ENCODE results near the gene PHRF1. TPM values are rescaled to one million over a fixed set of nuclear protein-coding genes. Genes with fewer than 3 reads are reported as not detected.

Gene PHRF1
- total RNA-seq, 6 experiments from 2014 or later: 15.4 to 21.9 (median 20.3) TPM

DNA sequence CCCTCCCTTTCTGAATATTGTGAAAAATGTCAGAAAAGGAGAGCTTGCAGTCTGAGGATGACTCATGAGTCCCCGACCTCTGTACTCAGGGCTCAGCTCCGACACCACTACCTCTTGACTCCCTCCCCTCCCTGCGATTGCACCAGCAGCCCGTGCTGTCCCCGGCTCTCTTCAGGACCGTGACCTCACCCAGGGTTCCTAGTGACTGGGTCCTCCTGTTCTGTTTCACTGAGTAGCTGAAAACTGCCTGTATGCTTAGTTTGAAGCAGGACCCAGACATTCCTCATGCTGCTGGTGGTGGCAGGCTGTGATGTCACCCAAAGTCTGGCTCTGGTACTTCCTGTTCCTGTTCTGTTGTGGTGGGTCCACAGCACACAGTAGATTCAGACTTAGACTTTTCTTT lies 11.7 kb downstream of the PHRF1 start:
- 16% methylated on average over 6 of the region's 6 CpGs for WGBS (ENCODE audit: insufficient coverage, low coverage, low lambda C conversion rate, missing lambda C conversion rate)
- peaks cover 0 to 66% (median 26%) of the 10 kb centered on the region in 4 donors for H3K36me3 ChIP-seq
- no peaks in the 10 kb centered on the region for H3K27me3 ChIP-seq
- no peak overlapping the region for H3K4me3 ChIP-seq
- peak; percentile 95 to 98 (median 96) for ATAC-seq
- intact Hi-C loops (cut with DNase I): no loop called here
- peak overlapping the region in 2 of 3 donors; percentile 31 to 62 for H3K27ac ChIP-seq
- peak; percentile 90 to 94 (median 94) for DNase-seq
- peaks cover 0 to 32% (median 20%) of the 10 kb centered on the region in 4 donors for H3K4me1 ChIP-seq
- H3K9me3 ChIP-seq: no peaks in the 10 kb centered on the region
- TF ChIP-seq, protein P1, sequence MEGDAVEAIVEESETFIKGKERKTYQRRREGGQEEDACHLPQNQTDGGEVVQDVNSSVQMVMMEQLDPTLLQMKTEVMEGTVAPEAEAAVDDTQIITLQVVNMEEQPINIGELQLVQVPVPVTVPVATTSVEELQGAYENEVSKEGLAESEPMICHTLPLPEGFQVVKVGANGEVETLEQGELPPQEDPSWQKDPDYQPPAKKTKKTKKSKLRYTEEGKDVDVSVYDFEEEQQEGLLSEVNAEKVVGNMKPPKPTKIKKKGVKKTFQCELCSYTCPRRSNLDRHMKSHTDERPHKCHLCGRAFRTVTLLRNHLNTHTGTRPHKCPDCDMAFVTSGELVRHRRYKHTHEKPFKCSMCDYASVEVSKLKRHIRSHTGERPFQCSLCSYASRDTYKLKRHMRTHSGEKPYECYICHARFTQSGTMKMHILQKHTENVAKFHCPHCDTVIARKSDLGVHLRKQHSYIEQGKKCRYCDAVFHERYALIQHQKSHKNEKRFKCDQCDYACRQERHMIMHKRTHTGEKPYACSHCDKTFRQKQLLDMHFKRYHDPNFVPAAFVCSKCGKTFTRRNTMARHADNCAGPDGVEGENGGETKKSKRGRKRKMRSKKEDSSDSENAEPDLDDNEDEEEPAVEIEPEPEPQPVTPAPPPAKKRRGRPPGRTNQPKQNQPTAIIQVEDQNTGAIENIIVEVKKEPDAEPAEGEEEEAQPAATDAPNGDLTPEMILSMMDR (IDR thresholded peaks at IDR 0.05): no peak
- no peak for TF ChIP-seq POLR2A (IDR thresholded peaks at IDR 0.05)

DNA sequence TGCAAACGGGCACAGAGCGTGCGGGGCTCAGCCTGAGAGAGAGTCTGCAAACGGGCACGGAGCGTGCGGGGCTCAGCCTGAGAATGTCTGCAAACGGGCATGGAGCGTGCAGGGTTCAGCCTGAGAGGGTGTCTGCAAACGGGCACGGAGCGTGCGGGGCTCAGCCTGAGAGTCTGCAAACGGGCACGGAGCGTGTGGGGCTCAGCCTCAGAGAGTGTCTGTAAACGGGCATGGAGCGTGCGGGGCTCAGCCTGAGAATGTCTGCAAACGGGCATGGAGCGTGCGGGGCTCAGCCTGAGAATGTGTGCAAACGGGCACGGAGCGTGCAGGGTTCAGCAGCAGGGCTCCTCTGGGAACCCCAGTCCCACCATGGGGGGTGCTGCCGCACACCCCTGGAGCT lies 13.5 kb downstream of the PHRF1 start:
- TF ChIP-seq, protein P1 (IDR thresholded peaks at IDR 0.05): no peak
- no peak for TF ChIP-seq POLR2A (IDR thresholded peaks at IDR 0.05)
- WGBS (ENCODE audit: insufficient coverage, low coverage, low lambda C conversion rate, missing lambda C conversion rate): 86% methylated on average over 14 of the region's 26 CpGs
- peaks cover 0 to 32% (median 20%) of the 10 kb centered on the region in 4 donors for H3K4me1 ChIP-seq
- ATAC-seq (no peak), DNase-seq (no peak)
- H3K27me3 ChIP-seq: no peaks in the 10 kb centered on the region
- H3K4me3 ChIP-seq: no peak overlapping the region
- no peaks in the 10 kb centered on the region for H3K9me3 ChIP-seq
- H3K36me3 ChIP-seq: peaks cover 0 to 70% (median 27%) of the 10 kb centered on the region in 4 donors
- intact Hi-C loops (cut with DNase I): no loop called here
- no peak overlapping the region for H3K27ac ChIP-seq

DNA sequence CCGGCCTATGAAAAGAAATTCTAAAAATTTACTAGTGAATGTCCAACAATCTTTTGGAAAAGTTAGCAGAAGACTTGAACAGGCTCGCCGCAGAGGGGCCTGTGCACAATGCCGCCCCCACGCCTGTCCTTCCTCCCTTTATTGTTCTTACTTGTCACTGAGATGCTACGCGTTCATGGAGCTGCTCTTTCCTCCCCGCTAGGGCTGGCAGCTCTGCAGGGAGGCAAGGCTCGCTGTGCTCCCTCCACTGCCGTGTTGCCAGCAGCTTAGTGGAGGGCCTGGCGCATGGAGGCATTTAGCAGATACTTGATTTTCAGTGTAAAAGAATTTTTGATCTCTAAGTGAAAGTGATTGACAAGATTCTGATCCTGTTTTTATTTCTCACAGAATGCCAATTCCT lies 14.7 kb downstream of the PHRF1 start:
- no peak overlapping the region for H3K4me3 ChIP-seq
- no peak overlapping the region for H3K27ac ChIP-seq
- peaks cover 0 to 79% (median 32%) of the 10 kb centered on the region in 4 donors for H3K36me3 ChIP-seq
- no peaks in the 10 kb centered on the region for H3K9me3 ChIP-seq
- DNase-seq: no peak
- ATAC-seq: no peak
- peaks cover 0 to 28% (median 18%) of the 10 kb centered on the region in 4 donors for H3K4me1 ChIP-seq
- H3K27me3 ChIP-seq: no peaks in the 10 kb centered on the region
- intact Hi-C loops (cut with DNase I): no loop called here
- WGBS (ENCODE audit: insufficient coverage, low coverage, low lambda C conversion rate, missing lambda C conversion rate): 58% methylated on average over 5 of the region's 11 CpGs
- TF ChIP-seq, protein P1 (IDR thresholded peaks at IDR 0.05): no peak
- TF ChIP-seq POLR2A (IDR thresholded peaks at IDR 0.05): no peak

DNA sequence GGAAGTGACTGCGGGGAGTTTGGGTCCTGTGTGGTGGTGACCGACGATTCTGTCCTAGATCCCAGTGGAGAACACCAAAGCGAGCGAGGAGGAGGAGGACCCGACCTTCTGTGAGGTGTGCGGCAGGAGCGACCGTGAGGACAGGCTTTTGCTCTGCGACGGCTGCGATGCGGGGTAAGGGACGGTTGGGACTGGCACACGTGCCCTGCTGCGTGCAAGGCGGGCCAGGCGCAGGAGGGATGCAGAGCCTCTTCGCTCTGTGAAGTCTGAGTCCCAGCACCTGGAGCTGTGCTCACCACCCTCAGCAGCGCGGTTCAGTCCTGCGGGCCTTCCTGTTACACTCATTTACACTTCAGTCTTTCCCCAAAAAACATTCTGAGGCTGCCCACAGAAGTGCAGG lies 16.2 kb downstream of the PHRF1 start:
- Histone ChIP-seq H3K27me3 (no peaks in the 10 kb centered on the region), H3K4me1 (peaks cover 0 to 12% (median 7%) of the 10 kb centered on the region in 4 donors), H3K9me3 (no peaks in the 10 kb centered on the region), H3K36me3 (peaks cover 0 to 85% (median 33%) of the 10 kb centered on the region in 4 donors), H3K27ac (no peak overlapping the region), H3K4me3 (no peak overlapping the region)
- intact Hi-C loops (cut with DNase I): no loop called here
- ATAC-seq (no peak), DNase-seq (no peak)
- WGBS (ENCODE audit: insufficient coverage, low coverage, low lambda C conversion rate, missing lambda C conversion rate): 92% methylated on average over 7 of the region's 22 CpGs
- TF ChIP-seq POLR2A (IDR thresholded peaks at IDR 0.05): no peak
- TF ChIP-seq, protein P1 (IDR thresholded peaks at IDR 0.05): no peak

DNA sequence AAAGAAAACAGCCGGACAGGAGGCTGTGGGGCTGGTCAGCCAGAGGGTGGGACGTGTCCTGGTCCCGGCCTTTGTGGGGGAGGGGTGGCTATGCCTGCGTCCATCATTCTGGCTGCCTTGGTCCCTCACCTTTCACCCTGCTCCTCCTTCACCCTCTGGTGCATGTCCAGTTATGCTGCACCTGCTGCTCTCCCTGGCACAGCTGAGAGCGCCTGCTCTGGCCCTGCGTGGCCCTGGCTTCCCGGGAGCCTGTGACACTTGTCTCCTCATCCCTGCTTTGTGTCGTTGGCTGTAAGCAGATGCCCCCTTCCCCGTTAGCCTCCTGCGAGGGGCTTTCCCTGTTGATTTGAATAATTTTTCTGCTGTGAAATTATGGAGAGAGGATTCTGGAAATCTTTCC lies 16.6 kb downstream of the PHRF1 start:
- peaks cover 0 to 88% (median 33%) of the 10 kb centered on the region in 4 donors for H3K36me3 ChIP-seq
- 77% methylated on average over 9 of the region's 10 CpGs for WGBS (ENCODE audit: insufficient coverage, low coverage, low lambda C conversion rate, missing lambda C conversion rate)
- intact Hi-C loops (cut with DNase I): no loop called here
- TF ChIP-seq, protein P1 (IDR thresholded peaks at IDR 0.05): no peak
- no peak for TF ChIP-seq POLR2A (IDR thresholded peaks at IDR 0.05)
- H3K27ac ChIP-seq: no peak overlapping the region
- H3K9me3 ChIP-seq: no peaks in the 10 kb centered on the region
- H3K4me1 ChIP-seq: peaks cover 0 to 9% (median 4%) of the 10 kb centered on the region in 4 donors
- H3K27me3 ChIP-seq: no peaks in the 10 kb centered on the region
- DNase-seq: no peak
- no peak for ATAC-seq
- no peak overlapping the region for H3K4me3 ChIP-seq
